Activated T-cell treated with anti-CD3 and anti-CD28 coated beads, Interleukin-2, amount 50 U/mL, for 24 hours (primary cell): Measurements from ENCODE around the gene GABRB3.

Experiments used
- DNase-seq: peaks from one replicate; pipeline ENCODE4 v3.0.0-alpha.2; 2020
- H3K27ac Mint-ChIP-seq: 2 replicates; pipeline ENCODE4 v1.8.0; 2020; ENCODE audit warnings: mild to moderate bottlenecking, mixed read lengths
- H3K27me3 Mint-ChIP-seq: 2 replicates; pipeline ENCODE4 v1.8.0; 2020; ENCODE audit warnings: mixed read lengths
- H3K36me3 Mint-ChIP-seq: 2 replicates; pipeline ENCODE4 v1.8.0; 2020; ENCODE audit warnings: low read depth, mixed read lengths
- H3K4me1 Mint-ChIP-seq: 2 replicates; pipeline ENCODE4 v1.8.0; 2020; ENCODE audit warnings: low read depth, mixed read lengths
- H3K4me3 Mint-ChIP-seq: 2 replicates; pipeline ENCODE4 v1.8.0; 2020; ENCODE audit warnings: mild to moderate bottlenecking, moderate library complexity, mixed read lengths
- H3K9me3 Mint-ChIP-seq: 2 replicates; pipeline ENCODE4 v1.8.0; 2020; ENCODE audit warnings: mixed read lengths

The GABRB3 gene

DNA sequence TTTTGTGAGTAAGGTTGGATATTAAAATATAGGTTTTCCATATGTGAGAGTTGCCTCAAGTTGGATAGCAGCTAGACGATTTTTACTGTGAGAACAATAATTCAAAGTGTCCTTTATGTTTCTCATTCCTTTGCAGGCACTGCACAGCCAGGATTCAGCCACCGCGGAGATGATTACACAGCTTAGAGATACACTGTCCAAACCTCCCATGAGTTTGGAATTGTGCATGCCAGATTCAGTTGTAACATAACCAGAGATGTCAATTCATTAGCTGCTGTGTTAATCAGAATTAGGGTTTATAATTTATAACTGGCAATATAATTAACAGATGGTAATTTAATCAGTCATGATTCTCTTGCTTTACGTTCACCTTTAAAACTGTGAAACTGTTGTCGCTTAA lies 132.3 kb downstream of the GABRB3 start:
- DNase-seq, result no peak
- H3K4me3 Mint-ChIP-seq, result no peak overlapping the region
- no peak overlapping the region for H3K27ac Mint-ChIP-seq
- peaks cover 6% of the 10 kb centered on the region for H3K9me3 Mint-ChIP-seq
- no peaks in the 10 kb centered on the region for H3K4me1 Mint-ChIP-seq
- no peaks in the 10 kb centered on the region for H3K36me3 Mint-ChIP-seq
- no peaks in the 10 kb centered on the region for H3K27me3 Mint-ChIP-seq

DNA sequence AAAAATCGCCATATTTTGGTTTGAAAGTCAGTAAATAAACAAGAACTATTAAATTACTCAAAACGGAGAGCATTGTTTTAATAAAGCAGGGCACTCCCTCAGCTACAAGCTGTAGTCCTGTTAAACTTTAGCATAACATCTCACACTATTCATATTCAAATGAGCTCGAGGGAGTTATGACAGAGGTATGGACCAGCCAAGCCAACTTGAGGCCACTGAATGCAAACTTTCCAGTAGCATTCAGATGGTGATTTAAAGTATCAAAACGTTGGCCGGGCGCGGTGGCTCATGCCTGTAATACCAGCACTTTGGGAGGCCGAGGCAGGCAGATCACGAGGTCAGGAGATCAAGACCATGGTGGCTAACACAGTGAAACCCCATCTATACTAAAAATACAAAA lies 132.9 kb downstream of the GABRB3 start:
- H3K27me3 Mint-ChIP-seq, result no peaks in the 10 kb centered on the region
- H3K4me1 Mint-ChIP-seq, result no peaks in the 10 kb centered on the region
- peaks cover 6% of the 10 kb centered on the region for H3K9me3 Mint-ChIP-seq
- DNase-seq, result no peak
- H3K27ac Mint-ChIP-seq, result no peak overlapping the region
- H3K36me3 Mint-ChIP-seq, result no peaks in the 10 kb centered on the region
- no peak overlapping the region for H3K4me3 Mint-ChIP-seq

DNA sequence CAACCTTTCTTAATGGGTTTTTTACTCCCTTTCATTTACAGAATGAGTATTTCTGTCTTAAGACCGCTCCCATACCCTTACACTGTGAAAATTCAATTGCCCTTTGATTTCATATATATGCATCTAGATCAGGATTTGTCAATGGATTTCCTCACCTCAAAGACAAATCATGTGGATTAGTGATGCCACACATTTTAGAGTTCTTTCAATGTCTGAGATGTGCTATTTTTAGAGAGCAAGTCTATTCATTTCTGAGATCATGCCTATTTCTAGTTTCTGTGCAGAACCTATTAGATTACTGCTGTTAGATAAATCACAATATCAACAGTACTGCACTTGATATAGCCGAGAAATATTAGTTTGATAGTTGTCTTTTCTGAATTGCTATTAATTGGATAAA lies 137.3 kb downstream of the GABRB3 start:
- Mint-ChIP-seq H3K27ac (no peak overlapping the region), H3K4me1 (no peaks in the 10 kb centered on the region), H3K9me3 (peaks cover 7% of the 10 kb centered on the region), H3K4me3 (no peak overlapping the region), H3K36me3 (no peaks in the 10 kb centered on the region), H3K27me3 (no peaks in the 10 kb centered on the region)
- no peak for DNase-seq

DNA sequence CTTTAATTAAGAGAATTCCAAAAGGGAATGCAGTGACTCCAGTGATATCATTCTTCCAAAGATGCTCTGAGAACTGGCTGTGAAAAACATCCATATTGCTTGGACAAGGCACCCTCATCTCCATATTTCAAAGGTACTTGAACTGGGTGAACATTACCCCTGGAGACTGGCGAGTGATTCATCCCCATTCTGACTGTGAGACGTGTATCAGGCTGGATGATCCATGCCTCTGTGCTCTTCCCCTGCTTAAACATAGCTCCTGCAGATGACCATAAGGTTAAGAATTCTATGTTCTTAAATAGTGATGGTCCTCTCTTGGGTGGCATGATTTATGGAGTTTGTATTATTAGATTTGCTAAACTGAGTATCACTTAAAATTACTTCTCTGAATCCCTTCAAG lies 137.8 kb downstream of the GABRB3 start:
- no peaks in the 10 kb centered on the region for H3K36me3 Mint-ChIP-seq
- H3K4me3 Mint-ChIP-seq, result no peak overlapping the region

DNA sequence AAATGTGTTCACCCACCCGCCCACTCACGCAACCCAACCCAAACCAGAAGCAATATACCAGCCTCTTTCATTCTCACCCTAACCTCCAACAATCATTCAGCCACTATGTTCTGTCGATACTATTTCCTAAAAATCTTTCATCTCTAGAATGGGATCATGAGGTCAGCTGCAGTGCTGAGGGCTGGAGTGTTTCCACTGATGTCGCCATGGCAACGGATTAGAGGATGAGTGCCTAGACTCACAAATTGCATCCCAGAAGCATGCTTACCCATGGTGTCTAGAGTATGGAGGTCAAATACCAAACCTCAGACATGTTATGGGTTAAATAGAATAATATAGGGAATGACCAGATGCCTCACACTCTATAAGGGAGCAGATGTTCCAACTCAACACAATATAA lies 138.5 kb downstream of the GABRB3 start:
- Mint-ChIP-seq H3K9me3 (peaks cover 7% of the 10 kb centered on the region), H3K4me3 (no peak overlapping the region), H3K27me3 (no peaks in the 10 kb centered on the region), H3K36me3 (no peaks in the 10 kb centered on the region), H3K27ac (no peak overlapping the region), H3K4me1 (no peaks in the 10 kb centered on the region)
- no peak for DNase-seq

More for the DNA sequence above, 137.8 kb downstream of the GABRB3 start:
- H3K27ac Mint-ChIP-seq, result no peak overlapping the region
- H3K4me1 Mint-ChIP-seq, result no peaks in the 10 kb centered on the region
- peaks cover 7% of the 10 kb centered on the region for H3K9me3 Mint-ChIP-seq
- H3K27me3 Mint-ChIP-seq, result no peaks in the 10 kb centered on the region
- no peak for DNase-seq

- H3K27ac Mint-ChIP-seq, result no peak overlapping the region
- no peak overlapping the region for H3K4me3 Mint-ChIP-seq
- no peak for DNase-seq
Measured at GRCh38 chr15:26632500-26632899, 140.4 kb downstream of the GABRB3 start.

GRCh38 chr15:26631894-26632293 lies 141.0 kb downstream of the GABRB3 start:
- Mint-ChIP-seq H3K27ac (no peak overlapping the region), H3K9me3 (peaks cover 7% of the 10 kb centered on the region), H3K4me3 (no peak overlapping the region), H3K27me3 (no peaks in the 10 kb centered on the region), H3K4me1 (no peaks in the 10 kb centered on the region), H3K36me3 (no peaks in the 10 kb centered on the region)
- DNase-seq, result no peak

More at GRCh38 chr15:26632500-26632899, 140.4 kb downstream of the GABRB3 start:
- Mint-ChIP-seq H3K27me3 (no peaks in the 10 kb centered on the region), H3K36me3 (no peaks in the 10 kb centered on the region), H3K9me3 (peaks cover 7% of the 10 kb centered on the region), H3K4me1 (no peaks in the 10 kb centered on the region)

DNA sequence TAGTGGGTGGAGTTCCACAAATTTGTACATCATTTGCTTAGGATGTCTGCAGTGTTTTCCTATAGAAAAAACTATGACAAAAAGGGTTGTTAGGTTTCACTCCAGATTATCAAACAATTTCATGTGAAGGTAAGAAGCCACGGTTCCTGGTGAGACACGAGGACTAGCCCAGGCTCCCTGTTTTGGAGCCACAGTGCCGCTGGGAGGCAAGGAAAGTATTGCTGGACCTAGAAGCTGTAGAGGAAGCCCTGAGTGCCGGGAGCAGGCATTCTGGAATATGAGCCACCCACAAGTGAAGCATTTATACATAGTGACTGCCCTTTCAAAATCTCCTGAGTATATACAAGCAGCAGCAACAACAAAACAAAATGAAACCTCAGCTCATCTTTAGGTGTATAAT lies 142.0 kb downstream of the GABRB3 start:
- no peaks in the 10 kb centered on the region for H3K27me3 Mint-ChIP-seq
- DNase-seq, result no peak
- H3K36me3 Mint-ChIP-seq, result no peaks in the 10 kb centered on the region
- H3K4me3 Mint-ChIP-seq, result no peak overlapping the region
- H3K27ac Mint-ChIP-seq, result no peak overlapping the region
- H3K4me1 Mint-ChIP-seq, result no peaks in the 10 kb centered on the region
- H3K9me3 Mint-ChIP-seq, result peaks cover 7% of the 10 kb centered on the region

DNA sequence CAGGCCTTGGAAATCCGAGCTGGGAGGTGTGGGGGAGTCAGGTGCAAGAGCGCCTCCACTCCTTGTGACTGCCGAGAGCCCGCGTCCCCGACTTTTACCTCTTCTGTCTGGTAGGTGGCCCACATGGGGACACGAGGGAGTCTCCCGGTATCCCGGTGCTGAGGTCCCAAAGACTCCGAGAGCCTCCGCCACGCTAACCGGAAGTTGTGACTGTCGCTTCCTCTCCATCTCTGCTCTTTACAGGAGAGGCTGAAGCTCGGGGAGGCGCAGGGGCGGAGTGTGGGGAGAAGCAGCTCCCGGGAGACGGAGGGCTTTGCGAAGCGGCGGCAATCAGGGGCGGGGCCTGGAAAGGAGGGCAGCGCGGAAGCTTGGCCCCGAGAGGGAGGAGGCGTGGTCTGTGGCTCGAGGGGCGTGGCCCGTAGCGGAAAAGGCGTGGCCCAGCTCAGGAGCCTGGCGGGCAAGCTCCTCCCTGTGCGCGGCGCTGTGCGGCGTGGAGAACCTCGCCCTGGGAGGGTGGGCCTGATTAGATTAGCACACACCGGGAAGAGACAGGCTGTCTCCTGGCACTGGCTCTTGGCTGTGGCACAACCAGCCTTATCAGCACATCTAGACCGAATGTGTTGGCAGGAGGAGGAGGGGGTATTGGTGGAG lies 143.9 kb downstream of the GABRB3 start:
- H3K27ac Mint-ChIP-seq, result no peak overlapping the region
- DNase-seq, result no peak
- H3K36me3 Mint-ChIP-seq, result no peaks in the 10 kb centered on the region
- H3K9me3 Mint-ChIP-seq, result peaks cover 4% of the 10 kb centered on the region
- H3K27me3 Mint-ChIP-seq, result no peaks in the 10 kb centered on the region
- no peak overlapping the region for H3K4me3 Mint-ChIP-seq
- H3K4me1 Mint-ChIP-seq, result no peaks in the 10 kb centered on the region

DNA sequence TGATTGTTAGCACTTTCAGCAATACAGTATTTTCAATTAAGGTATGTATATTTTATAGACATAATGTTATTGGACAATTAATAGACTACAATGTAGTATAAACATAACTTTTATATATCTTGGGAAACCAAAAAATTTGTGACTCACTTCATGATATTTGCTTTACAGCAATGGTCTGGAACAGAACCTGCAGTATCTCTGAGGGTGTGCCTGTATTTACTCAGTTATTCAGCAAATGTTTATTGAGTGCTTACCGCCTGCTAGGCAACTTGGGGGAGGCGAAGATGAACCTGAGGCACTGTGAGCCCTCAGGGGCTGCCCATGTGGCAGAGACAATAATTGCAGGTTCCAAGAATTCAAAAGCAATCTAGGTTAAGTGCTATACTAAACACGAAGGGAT lies 144.8 kb downstream of the GABRB3 start:
- peaks cover 3% of the 10 kb centered on the region for H3K9me3 Mint-ChIP-seq

DNA sequence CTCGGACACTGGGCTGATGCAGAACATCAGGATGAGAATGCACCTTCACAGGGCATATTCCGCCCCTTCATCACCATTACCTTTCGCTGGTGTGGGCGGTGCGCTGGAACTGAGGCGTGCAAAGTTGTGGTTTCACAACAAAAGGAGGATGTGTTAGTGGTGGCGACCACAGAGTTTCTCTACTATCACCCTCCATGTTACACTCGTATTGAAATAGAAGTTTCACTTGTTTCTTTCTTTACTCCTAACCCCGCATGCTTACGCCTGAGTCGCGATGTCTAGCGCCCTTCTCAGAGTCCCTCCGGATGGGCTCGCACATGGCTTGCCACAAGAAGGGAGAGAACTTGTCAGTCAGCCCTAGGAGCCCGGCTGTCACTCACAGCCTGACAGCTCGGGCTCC lies 148.7 kb downstream of the GABRB3 start:
- Mint-ChIP-seq H3K27ac (no peak overlapping the region), H3K27me3 (no peaks in the 10 kb centered on the region), H3K9me3 (peaks cover 7% of the 10 kb centered on the region), H3K36me3 (no peaks in the 10 kb centered on the region), H3K4me1 (no peaks in the 10 kb centered on the region), H3K4me3 (no peak overlapping the region)
- no peak for DNase-seq

More for the DNA sequence above, 144.8 kb downstream of the GABRB3 start:
- H3K36me3 Mint-ChIP-seq, result no peaks in the 10 kb centered on the region
- no peaks in the 10 kb centered on the region for H3K27me3 Mint-ChIP-seq
- no peaks in the 10 kb centered on the region for H3K4me1 Mint-ChIP-seq
- no peak overlapping the region for H3K27ac Mint-ChIP-seq
- DNase-seq, result no peak
- H3K4me3 Mint-ChIP-seq, result no peak overlapping the region

DNA sequence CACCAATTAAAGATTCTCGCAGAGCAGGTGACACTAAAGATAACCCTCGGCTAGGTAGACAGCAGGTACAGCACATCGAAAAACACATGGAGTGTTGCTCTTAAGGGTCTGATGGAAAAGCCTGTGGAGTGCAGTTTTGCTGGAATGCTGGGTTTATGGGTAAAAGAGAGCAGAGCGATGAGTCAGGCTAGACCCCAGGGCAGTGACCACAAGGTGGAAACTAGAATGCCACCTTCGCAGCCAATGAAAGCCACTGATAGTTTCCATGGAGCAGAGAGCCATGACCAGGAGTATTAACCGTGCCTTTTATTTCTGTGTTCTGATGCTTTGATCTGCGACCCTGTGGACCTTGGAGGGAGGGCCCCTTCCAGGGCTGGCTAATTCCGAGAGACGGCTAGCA lies 149.8 kb downstream of the GABRB3 start:
- Mint-ChIP-seq H3K4me1 (no peaks in the 10 kb centered on the region), H3K9me3 (peaks cover 7% of the 10 kb centered on the region), H3K27me3 (no peaks in the 10 kb centered on the region), H3K4me3 (no peak overlapping the region), H3K36me3 (no peaks in the 10 kb centered on the region), H3K27ac (no peak overlapping the region)
- no peak for DNase-seq

GRCh38 chr15:26621816-26622215 lies 151.1 kb downstream of the GABRB3 start:
- H3K36me3 Mint-ChIP-seq, result no peaks in the 10 kb centered on the region
- no peak overlapping the region for H3K4me3 Mint-ChIP-seq
- no peak for DNase-seq
- no peaks in the 10 kb centered on the region for H3K27me3 Mint-ChIP-seq
- peaks cover 7% of the 10 kb centered on the region for H3K9me3 Mint-ChIP-seq
- no peak overlapping the region for H3K27ac Mint-ChIP-seq
- H3K4me1 Mint-ChIP-seq, result no peaks in the 10 kb centered on the region

DNA sequence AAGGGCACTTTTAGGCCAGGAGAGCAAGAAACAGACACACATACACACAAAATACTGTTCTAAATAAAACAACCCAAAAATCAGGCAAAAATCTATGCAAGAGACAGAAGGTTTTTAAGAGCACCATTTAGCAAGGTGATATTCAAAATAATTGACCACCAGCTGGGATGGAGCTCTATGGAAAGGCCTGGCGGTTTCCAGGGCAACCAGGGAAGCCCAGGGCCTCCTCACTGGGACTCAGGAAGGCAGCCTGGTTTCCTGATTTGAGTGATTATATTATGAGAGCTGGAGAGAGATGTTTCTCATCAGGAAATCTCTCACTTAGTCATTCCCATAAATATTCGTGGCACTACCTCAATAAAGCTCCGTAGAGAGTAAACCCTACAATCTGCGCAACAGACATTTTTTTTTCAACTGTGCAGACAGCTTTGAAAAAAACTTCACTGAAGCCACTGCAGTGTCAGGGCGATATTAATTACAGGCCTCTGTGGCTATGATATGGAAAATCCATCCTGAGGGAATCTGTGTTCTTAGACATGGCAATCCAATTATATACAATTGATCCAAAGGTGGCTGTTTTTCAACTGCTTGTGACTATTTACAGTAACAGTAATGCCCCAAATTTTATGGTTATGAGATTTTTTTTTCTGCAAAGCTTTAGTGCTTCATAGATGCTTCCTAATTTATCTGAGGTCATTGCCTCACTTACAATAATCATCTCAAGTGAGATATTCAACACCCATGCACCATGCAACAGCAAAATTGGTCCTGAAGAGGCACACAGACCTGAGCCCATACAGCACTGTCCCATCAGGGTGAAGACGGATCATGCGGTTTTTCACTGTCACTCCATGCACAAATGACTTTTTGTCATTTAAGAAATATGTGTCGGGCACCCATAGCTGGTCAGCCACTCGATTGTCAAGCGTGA lies 152.1 kb downstream of the GABRB3 start:
- H3K9me3 Mint-ChIP-seq, result peaks cover 12% of the 10 kb centered on the region
- H3K4me3 Mint-ChIP-seq, result no peak overlapping the region
- H3K27me3 Mint-ChIP-seq, result no peaks in the 10 kb centered on the region
- DNase-seq, result no peak
- no peaks in the 10 kb centered on the region for H3K4me1 Mint-ChIP-seq
- H3K36me3 Mint-ChIP-seq, result no peaks in the 10 kb centered on the region
- no peak overlapping the region for H3K27ac Mint-ChIP-seq

DNA sequence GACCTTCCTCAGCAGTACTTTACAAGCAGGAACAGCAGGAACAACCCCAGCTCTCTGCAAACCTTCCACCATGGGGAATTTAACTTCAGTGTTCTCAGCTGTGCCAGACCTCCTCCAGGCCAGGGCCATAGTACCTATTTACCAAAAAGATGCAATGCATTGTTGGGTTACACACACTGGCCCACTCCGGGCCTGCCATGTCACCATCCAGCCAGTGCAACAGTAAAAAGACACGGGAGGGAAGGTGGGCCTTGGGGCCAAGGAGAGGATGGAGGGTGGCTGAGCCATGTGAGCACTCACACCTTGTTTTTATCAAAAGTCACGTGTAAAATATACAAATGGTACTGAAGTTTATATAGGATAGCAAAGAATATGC lies 157.0 kb downstream of the GABRB3 start:
- Mint-ChIP-seq H3K4me3 (no peak overlapping the region), H3K4me1 (no peaks in the 10 kb centered on the region), H3K27ac (no peak overlapping the region), H3K36me3 (no peaks in the 10 kb centered on the region), H3K9me3 (peaks cover 12% of the 10 kb centered on the region), H3K27me3 (no peaks in the 10 kb centered on the region)
- DNase-seq, result no peak
